HG02870 (cell line): ENCODE measurements around the gene C11orf97.
"Not testable (repeated sequence)": the region's sequence is repeated elsewhere in the genome, so short reads cannot be mapped to it uniquely, and the experiment has no call there.

ENCODE experiments used
- ATAC-seq: cut with Tn5 transposase; IDR thresholded peaks from one replicate; pipeline ENCODE4 v1.9.1; 2021; ENCODE audit warnings: mild to moderate bottlenecking, moderate library complexity; ENCODE audit not compliant: unreplicated experiment

Gene C11orf97

GRCh38 chr11:94555752-94556329, 43.6 kb downstream of the C11orf97 start:
- ATAC-seq = not testable (repeated sequence)

GRCh38 chr11:94557421-94557820, 45.2 kb downstream of the C11orf97 start:
- no peak for ATAC-seq

GRCh38 chr11:94557992-94558391, 45.7 kb downstream of the C11orf97 start:
- no peak for ATAC-seq

- ATAC-seq = no peak
Observed at GRCh38 chr11:94558468-94558867, 46.2 kb downstream of the C11orf97 start.

GRCh38 chr11:94558932-94559331, 46.7 kb downstream of the C11orf97 start:
- no peak for ATAC-seq

- no peak for ATAC-seq
Observed at GRCh38 chr11:94559361-94559760, 47.1 kb downstream of the C11orf97 start.

GRCh38 chr11:94560834-94561233, 48.6 kb downstream of the C11orf97 start:
- ATAC-seq = no peak

GRCh38 chr11:94563176-94563847, 51.1 kb downstream of the C11orf97 start:
- ATAC-seq = no peak

GRCh38 chr11:94563848-94564467, 51.7 kb downstream of the C11orf97 start:
- ATAC-seq = no peak

- no peak for ATAC-seq
Observed at GRCh38 chr11:94567181-94567670, 55.0 kb downstream of the C11orf97 start, which contains the start of gene PIWIL4. TSS of gene PIWIL4 (plus strand) at chr11:94567368. CDS start at chr11:94567519, 151 bp downstream.

GRCh38 chr11:94568200-94568599, 55.9 kb downstream of the C11orf97 start:
- ATAC-seq = no peak

GRCh38 chr11:94568717-94569116, 56.5 kb downstream of the C11orf97 start:
- no peak for ATAC-seq

GRCh38 chr11:94572975-94573374, 60.7 kb downstream of the C11orf97 start:
- ATAC-seq = not testable (repeated sequence)

- ATAC-seq = no peak
Observed at GRCh38 chr11:94574193-94574961, 62.1 kb downstream of the C11orf97 start.

- ATAC-seq = no peak
Observed at GRCh38 chr11:94576306-94576705, 64.0 kb downstream of the C11orf97 start.

- no peak for ATAC-seq
Observed at GRCh38 chr11:94577841-94578240, 65.6 kb downstream of the C11orf97 start.
